Measurements from ENCODE around the gene SOWAHB.
"Not testable (repeated sequence)": the region's sequence is repeated elsewhere in the genome, so short reads cannot be mapped to it uniquely, and the experiment has no call there.

Gene SOWAHB

DNA sequence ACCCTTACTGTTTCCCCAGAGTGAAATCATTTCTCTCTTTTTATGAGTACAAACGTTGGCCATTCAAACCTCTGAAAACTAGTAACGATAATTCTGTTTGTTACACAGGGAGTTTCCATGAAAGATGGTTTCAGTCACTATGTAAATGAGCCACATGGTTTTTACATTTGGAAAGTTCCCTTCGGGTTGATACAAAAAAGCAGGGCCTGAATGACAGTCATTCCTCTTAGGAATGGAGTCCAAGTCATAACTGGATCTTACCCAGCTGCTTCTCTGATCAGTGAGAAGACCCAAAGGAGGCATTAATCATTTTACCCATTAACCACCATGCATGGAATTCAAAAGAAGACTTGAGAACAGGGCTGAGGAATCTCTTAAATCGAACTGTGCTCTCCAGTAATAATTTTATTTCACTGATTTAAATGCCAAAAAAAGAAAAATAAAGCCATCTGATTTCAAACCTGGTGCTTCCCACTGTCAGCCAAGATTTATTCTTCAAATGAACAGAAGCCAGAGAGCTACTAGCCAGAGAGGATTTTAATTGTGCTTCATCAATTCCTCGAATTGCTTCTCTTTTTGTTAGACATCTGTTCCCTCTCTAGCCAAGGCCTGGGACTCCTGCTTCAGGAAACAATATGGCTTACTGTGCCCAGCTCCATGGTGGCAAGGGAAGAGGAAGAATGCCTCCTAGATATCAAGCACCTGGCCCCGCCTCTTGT lies 3.2 kb downstream of the SOWAHB start:
- DNase-seq = no peak

DNA sequence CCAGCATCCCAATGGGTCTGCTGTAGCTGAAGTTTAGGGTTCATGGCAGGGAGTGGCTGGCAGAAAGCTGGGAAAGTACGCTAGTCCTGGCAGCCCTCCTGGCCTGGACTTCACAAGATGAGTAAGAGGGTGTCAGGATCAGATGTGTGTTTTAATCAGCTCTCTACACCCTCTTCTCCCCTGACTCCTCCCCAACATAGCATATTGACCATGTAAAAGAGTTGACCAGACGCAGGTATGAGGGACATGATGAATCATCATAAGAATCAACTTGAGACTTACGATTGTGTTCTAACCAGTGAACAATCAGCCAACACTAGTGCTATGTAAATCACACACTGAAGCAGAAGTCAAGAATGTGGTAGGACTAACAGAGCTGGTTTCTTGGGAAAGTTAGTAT lies 5.3 kb downstream of the SOWAHB start:
- no peak for DNase-seq

DNA sequence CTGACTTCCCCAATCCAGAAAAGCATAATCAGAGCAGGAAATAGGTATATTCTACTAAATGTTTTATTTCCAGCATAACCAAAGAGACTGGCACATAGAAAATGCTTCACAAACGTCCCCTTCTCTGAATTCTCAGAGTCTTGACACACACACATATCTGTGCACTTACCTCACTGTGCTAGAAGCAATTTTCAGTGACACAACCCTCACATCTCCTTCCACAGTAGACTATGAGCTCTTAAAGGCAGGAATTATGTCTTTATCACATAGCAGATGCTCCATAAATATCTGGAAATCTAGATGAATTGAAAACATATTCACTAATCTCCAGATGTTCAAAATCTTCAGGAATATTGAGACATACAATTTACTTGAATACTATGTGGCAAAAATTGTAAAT lies 5.9 kb downstream of the SOWAHB start:
- DNase-seq = no peak

DNA sequence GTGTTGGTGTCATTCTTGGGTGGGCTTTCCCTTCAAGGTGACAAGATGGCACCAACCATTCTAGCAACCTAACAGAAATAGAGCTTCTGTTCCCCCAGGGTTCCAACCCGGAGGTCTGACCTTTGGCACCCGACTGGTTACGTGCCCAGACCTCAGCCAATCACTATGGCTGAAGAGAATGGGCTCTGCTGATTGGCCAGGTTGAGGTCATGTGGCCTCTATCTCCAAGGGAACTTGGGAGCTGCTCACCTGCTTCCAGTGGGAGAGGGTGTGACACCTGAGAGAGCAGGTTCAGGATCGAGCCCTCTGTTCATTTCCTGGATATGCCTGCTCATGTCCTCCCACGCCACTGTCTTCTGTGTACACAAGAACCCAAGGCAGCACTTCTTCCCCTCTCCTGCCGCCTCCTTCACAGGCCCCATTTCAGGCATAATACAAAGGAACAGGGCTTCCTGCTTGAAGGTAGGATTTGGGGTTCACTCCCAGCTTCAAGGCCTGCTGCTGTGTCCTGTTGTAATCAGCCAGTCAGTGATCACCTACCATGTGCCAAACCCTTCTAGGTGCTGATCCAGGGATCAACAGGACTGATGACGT lies 11.0 kb downstream of the SOWAHB start:
- DNase-seq = no peak

- DNase-seq = no peak
Measured at GRCh38 chr4:76886214-76886613, 11.7 kb downstream of the SOWAHB start.

GRCh38 chr4:76883147-76883546 lies 14.8 kb downstream of the SOWAHB start:
- no peak for DNase-seq

DNA sequence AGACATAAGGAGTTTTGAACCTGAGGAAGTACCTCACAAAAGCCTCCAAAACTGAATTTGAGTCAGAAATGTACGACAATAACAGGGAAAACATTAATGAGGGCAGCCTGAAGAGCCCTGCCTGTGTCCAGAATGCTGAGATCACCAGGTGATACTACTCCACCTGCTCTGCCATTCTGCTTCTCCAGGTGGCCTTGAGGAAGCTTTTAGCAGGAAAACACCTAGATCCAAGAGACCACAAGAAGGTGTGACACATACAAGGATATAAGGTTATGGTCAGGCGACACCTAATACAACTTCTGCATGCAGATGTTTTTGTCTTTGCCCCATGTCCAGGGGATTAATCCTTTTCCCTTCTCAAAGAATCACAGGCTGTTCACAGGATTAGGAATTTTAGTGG lies 15.3 kb downstream of the SOWAHB start:
- DNase-seq = no peak

DNA sequence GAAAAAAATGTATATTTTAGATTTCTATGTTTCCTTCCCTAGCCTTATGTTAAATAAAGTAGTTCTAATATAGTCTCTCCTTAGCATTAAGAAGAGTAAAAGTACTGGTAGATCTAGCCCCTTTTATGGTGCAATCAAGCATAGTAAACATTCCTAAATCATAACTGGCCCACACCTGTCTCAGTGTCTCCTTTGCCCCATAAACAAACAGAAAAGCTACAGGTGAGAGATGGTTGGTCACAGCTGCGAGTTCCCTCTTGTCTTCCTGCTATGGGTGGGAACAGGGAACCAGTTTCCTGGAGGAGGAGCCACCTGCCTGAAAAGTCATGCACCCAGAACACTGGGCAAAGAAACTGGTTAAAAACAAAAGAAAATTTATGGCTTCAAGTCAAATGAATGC lies 16.6 kb downstream of the SOWAHB start:
- DNase-seq = no peak

DNA sequence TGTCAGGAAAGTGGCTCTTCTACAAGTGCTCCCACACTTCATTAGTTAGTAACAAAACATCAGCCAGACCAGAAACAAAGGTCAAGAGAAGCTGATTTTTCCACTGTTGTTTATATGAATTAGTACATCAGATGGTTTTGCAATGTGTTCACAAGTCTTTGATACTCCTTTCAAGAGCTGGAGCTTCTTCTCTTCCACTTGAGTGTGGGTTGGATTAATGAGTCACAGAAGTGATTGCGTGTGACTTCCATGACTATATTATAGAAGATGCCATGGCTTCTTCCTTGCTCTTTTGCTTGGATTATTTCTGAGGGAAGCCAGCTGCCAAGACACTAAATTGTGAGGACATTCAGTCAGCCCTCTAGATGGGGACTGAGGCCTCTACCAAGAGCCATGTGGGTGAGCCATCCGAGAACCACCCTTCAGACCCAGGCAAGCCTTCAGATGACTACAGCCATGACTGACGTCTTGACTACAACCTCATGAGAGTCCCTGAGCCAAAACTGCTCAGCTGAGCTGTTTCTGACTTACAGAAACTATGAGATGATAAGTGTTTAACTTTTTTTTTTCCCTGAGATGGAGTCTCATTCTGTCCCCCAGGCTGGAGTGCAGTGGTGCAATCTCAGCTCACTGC lies 18.1 kb downstream of the SOWAHB start:
- no peak for DNase-seq

- DNase-seq = peak; percentile 1
Measured at GRCh38 chr4:76878641-76879165, 19.2 kb downstream of the SOWAHB start.

DNA sequence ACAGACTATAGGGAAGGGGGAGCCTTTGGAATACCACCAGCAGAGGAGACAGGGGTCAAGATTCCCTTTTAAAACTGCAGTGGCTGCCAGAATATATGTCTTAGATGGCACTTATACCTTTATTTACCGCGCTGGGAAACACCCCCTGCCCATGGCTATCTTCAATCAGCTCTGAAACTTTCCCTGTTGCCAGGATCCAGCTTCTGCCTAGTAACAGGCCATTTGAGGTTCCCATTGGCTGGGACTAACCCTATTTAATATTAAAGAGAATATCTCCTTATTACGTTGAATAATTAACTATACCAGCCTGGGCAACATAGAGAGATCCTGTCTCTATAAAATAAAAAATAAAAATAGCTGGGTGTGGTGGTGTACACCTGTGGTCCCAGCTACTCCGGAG lies 23.8 kb downstream of the SOWAHB start:
- no peak for DNase-seq

DNA sequence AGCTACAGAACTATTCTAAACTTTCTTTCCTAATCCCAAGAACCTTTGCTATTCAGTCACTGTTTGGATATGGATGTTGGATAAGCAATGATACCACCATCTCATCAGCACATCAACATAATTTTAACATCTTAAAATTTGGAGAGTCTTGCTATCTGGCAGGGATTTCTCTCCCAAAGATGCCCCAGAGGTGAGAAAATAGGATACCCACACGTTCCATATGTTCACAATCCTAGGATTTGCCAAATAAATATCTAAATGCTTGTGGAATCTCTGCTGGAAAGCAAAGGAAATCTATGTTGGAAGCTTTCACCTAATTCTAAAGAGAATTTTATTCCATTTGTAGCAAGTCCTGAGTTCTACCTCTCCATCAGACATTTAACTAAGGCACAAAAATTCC lies 24.4 kb downstream of the SOWAHB start:
- DNase-seq = no peak

GRCh38 chr4:76872556-76872955 lies 25.4 kb downstream of the SOWAHB start:
- DNase-seq = no peak

- not testable (repeated sequence) for DNase-seq
Measured at GRCh38 chr4:76868780-76869179, 29.2 kb downstream of the SOWAHB start.

GRCh38 chr4:76867880-76868655 lies 29.9 kb downstream of the SOWAHB start:
- DNase-seq = no peak

GRCh38 chr4:76867377-76867776 lies 30.6 kb downstream of the SOWAHB start:
- DNase-seq = no peak

- no peak for DNase-seq
Measured at GRCh38 chr4:76866641-76867040, 31.3 kb downstream of the SOWAHB start.

- no peak for DNase-seq
Measured at GRCh38 chr4:76858319-76858718, 39.6 kb downstream of the SOWAHB start.

DNA sequence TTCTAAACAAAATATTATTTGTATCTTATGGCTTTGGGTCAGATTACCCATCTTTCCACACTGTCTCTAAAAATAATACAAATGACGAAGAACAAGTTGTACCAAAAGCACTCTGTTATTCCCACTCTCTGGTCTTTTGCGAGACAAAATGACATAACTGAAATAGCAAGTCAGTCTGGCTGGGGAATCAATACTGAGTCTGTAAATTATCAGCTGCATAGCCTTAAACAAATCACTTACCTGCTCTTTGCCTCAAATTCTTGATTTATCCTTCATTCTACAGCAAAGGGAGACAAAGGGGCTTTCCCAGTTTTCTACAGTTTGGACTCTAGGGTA lies 40.9 kb downstream of the SOWAHB start:
- no peak for DNase-seq

DNA sequence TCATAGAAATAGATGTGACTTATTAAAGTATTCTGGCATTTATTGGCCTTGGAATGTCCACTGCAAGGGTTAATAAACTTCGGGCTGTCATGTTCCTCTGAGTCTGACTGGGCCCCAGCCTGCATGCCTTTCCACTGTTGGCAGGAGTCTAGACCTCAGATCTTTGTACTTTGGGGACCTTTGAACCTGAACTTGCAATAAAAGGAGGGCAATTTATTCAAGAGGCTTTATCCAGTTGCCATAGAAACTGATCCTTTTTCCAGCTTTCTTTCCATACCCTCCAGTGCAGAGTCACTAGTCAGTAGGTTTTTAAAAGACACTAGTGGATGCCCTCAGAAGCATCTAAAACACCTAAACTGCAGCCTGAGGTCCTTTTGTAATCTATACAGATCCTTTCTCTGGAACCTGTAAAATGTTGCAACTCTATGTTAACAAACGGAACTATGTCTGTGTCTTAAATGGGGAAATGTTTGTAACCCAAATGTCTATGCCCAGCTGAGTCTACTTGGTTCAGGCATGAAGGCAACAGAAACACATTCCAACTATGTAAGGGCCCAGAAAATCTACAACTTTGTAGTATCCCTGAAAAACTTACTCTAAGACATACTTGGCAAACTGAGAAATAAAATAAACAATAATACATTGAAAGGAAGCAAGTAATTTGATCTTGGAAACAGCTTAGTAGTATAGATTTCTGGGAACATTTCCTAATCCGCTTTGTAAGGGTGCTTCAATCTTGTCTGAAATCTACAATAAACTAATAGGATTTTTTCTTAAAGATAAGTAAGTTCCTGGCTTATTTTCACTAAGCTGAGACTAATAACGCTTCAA lies 41.5 kb downstream of the SOWAHB start:
- DNase-seq = peak; percentile 3

DNA sequence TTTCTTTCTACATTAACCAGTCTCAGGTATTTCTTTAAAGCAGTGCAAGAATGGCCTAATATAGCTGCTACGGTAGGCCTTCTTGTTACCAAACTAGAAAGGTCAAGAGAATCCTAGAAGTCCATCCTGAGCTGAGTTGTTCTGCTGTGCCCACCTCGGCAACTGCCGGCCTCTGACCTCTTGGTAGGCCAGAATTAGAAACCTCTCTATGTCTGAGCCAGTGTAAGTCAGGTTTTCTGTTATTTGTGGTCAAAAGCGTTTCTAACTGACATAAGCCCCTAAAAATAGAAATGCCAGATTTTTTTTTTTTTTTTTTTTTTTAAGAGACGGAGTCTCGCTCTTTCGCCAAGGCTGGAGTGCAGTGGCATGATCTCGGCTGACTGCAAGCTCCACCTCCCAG lies 43.1 kb downstream of the SOWAHB start:
- no peak for DNase-seq

DNA sequence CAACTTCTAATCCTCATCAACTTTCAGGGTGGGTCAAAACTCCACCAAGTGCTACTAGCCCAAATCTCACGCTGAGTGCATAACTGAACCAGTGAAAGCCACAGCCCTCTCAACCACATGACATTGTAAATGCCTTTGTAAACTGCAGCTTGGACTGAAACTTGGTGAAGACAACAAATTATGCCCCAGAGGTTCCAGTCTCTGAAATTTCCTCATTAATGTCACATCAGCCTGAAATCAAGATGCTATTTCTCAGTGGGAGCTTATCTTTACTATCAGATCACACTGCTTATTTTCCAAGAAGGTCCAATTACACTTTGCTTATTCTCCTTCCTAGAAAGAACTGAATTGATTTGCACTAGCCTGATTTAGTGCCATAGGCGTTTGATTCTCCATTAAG lies 46.6 kb downstream of the SOWAHB start:
- no peak for DNase-seq

DNA sequence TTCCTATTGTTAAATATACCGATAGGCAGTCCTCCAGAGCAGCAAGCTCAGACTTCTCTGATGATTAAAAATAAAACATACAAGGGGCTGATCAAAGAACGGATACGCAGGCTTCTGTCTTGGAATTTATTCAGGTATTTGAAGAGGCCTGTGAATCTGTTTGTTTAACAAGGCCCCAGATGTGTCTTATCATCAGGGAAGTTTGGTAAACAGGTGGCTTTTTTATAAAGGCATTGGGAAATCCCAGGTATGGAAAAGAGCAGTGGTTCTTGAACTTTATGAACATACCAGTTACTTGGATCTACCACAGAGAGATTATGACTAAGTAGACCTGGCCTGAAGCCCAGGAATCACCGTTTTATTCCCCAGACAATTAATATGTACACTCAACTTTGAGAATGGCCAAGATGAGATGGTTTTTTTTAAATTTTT lies 47.9 kb downstream of the SOWAHB start:
- DNase-seq = peak; percentile 54
